GM18868 (cell line): ENCODE data around the gene LAMB2.

Source experiments
- ATAC-seq: cut with Tn5 transposase; IDR thresholded peaks from one replicate; pipeline ENCODE4 v1.9.1; 2021; ENCODE audit warnings: mild to moderate bottlenecking, moderate library complexity; ENCODE audit not compliant: unreplicated experiment

Gene LAMB2

GRCh38 chr3:49132437-49133225 is at the start of gene LAMB2:
Gene LAMB2 (minus strand): TSS chr3:49133050. CDS start chr3:49132867, 183 bp downstream.
- ATAC-seq = no peak

- ATAC-seq = no peak
These were observed 48.5 kb upstream of the LAMB2 start for GRCh38 chr3:49181351-49181750.

- no peak for ATAC-seq
These were observed 47.3 kb upstream of the LAMB2 start for GRCh38 chr3:49180116-49180515.

GRCh38 chr3:49177073-49177472 is 44.2 kb upstream of the LAMB2 start:
- no peak for ATAC-seq

- ATAC-seq = no peak
These were observed 42.7 kb upstream of the LAMB2 start for GRCh38 chr3:49175530-49175929.

GRCh38 chr3:49174397-49174985 is 41.6 kb upstream of the LAMB2 start:
- no peak for ATAC-seq

GRCh38 chr3:49173792-49174170 is 40.9 kb upstream of the LAMB2 start:
- ATAC-seq = no peak

GRCh38 chr3:49173116-49173791 is 40.4 kb upstream of the LAMB2 start:
- no peak for ATAC-seq

GRCh38 chr3:49172551-49173041 is 39.7 kb upstream of the LAMB2 start:
- no peak for ATAC-seq

GRCh38 chr3:49171775-49172500 is 39.1 kb upstream of the LAMB2 start:
- ATAC-seq = no peak

GRCh38 chr3:49171119-49171774 is 38.4 kb upstream of the LAMB2 start, which contains the start of gene KLHDC8B:
Gene KLHDC8B (plus strand): TSS chr3:49171598. CDS start chr3:49172770, 1,172 bp downstream.
- peak; percentile 71 for ATAC-seq

GRCh38 chr3:49170744-49171118 is 37.9 kb upstream of the LAMB2 start:
- ATAC-seq = no peak

GRCh38 chr3:49166752-49167556 is 34.1 kb upstream of the LAMB2 start:
- ATAC-seq = no peak

GRCh38 chr3:49165771-49166751 is 33.2 kb upstream of the LAMB2 start, which contains the start of gene CCDC71:
Gene CCDC71 (minus strand): TSS chr3:49166331. CDS start chr3:49164208, 2,123 bp downstream.
- no peak for ATAC-seq

- no peak for ATAC-seq
These were observed 32.3 kb upstream of the LAMB2 start for GRCh38 chr3:49164983-49165720.

GRCh38 chr3:49163609-49164008 is 30.8 kb upstream of the LAMB2 start:
- ATAC-seq = no peak

- ATAC-seq = no peak
These were observed 30.0 kb upstream of the LAMB2 start for GRCh38 chr3:49162751-49163419.
